KMS-11 (cell line): ENCODE results near the gene PRR14L.
A peak's percentile ranks its signal among the peaks of the same experiment; 100 is the strongest.
"Not testable (repeated sequence)": the region's sequence is repeated elsewhere in the genome, so short reads cannot be mapped to it uniquely, and the experiment has no call there.

Experiments
- H2AFZ ChIP-seq: fragments of 200-600 bp; sonication (generic); 2 replicates; pipeline ENCODE4 v1.6.1; 2016; ENCODE audit warnings: antibody characterized with exemption, mixed run types, low read depth
- H3K27ac ChIP-seq: fragments of 200-600 bp; sonication (generic); 2 replicates; pipeline ENCODE4 v1.6.1; 2016; ENCODE audit warnings: mild to moderate bottlenecking, mixed run types
- H3K27me3 ChIP-seq: fragments of 200-600 bp; sonication (generic); 2 replicates; pipeline ENCODE4 v1.6.1; 2017; ENCODE audit warnings: mild to moderate bottlenecking, low read depth, mixed run types, moderate library complexity; ENCODE audit not compliant: insufficient read depth
- H3K36me3 ChIP-seq: fragments of 200-600 bp; sonication (generic); 2 replicates; pipeline ENCODE4 v1.6.1; 2017; ENCODE audit warnings: mild to moderate bottlenecking, mixed run types; ENCODE audit not compliant: insufficient read depth
- H3K4me1 ChIP-seq: fragments of 200-600 bp; sonication (generic); 2 replicates; pipeline ENCODE4 v1.6.1; 2016; ENCODE audit warnings: mild to moderate bottlenecking, low read depth, mixed run types; ENCODE audit not compliant: poor library complexity, severe bottlenecking
- H3K4me2 ChIP-seq: fragments of 200-600 bp; sonication (generic); 2 replicates; pipeline ENCODE4 v1.7.0; 2016; ENCODE audit warnings: mild to moderate bottlenecking, mixed run types
- H3K4me3 ChIP-seq: fragments of 200-600 bp; sonication (generic); IDR thresholded peaks from 2 replicates; pipeline ENCODE4 v1.6.1; 2017; ENCODE audit warnings: low read depth, low read length, mixed read lengths; ENCODE audit not compliant: insufficient read depth
- H3K79me2 ChIP-seq: fragments of 200-600 bp; sonication (generic); 2 replicates; pipeline ENCODE4 v1.6.1; 2016; ENCODE audit warnings: low read depth, mixed run types; ENCODE audit not compliant: insufficient read depth
- H3K9ac ChIP-seq: fragments of 200-600 bp; sonication (generic); 2 replicates; pipeline ENCODE4 v1.6.1; 2016; ENCODE audit warnings: mild to moderate bottlenecking, mixed run types
- H4K20me1 ChIP-seq: fragments of 200-600 bp; sonication (generic); 2 replicates; pipeline ENCODE4 v1.6.1; 2016; ENCODE audit warnings: mild to moderate bottlenecking, mixed run types; ENCODE audit not compliant: insufficient read depth
- TF ChIP-seq, protein P1 (sequence below): fragments of 200-600 bp; sonication (generic); conservative IDR thresholded peaks from 2 replicates; pipeline ENCODE4 v1.6.1; 2017; ENCODE audit warnings: low read depth, mild to moderate bottlenecking, antibody characterized with exemption, low read length, moderate library complexity, mixed read lengths

PRR14L gene

GRCh38 chr22:31676700-31677099 is 73.2 kb downstream of the PRR14L start:
- H3K4me2 ChIP-seq = no peak overlapping the region
- no peaks in the 10 kb centered on the region for H3K36me3 ChIP-seq
- H3K4me3 ChIP-seq = no peak overlapping the region

DNA sequence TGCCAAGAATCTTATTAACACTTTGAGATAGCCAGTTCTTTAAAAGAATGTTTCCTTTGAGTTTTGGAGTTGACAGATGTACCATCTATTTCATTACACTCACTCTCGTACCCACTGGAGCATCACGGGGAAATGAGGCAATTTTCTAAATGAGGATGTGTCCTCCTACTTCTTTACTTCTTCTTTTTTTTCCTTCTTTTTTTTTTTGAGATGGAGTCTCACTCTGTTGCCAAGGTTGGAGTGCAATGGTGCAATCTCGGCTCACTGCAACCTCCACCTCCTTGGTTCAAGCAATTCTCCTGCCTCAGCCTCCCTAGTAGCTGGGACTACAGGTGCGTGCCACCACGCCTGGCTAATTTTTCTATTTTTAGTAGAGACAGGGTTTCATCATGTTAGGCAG is 75.7 kb downstream of the PRR14L start:
- H3K79me2 ChIP-seq, H3K36me3 ChIP-seq, H3K27me3 ChIP-seq, H4K20me1 ChIP-seq, H3K4me3 ChIP-seq, H3K4me1 ChIP-seq, H3K4me2 ChIP-seq, H3K27ac ChIP-seq, H3K9ac ChIP-seq, H2AFZ ChIP-seq: not testable (repeated sequence)

More at GRCh38 chr22:31676700-31677099, 73.2 kb downstream of the PRR14L start:
- Histone ChIP-seq H4K20me1 (no peaks in the 10 kb centered on the region), H3K4me1 (no peaks in the 10 kb centered on the region), H3K79me2 (no peaks in the 10 kb centered on the region), H2AFZ (no peak overlapping the region), H3K27ac (no peak overlapping the region), H3K9ac (no peak overlapping the region), H3K27me3 (no peaks in the 10 kb centered on the region)
- TF ChIP-seq, protein P1, sequence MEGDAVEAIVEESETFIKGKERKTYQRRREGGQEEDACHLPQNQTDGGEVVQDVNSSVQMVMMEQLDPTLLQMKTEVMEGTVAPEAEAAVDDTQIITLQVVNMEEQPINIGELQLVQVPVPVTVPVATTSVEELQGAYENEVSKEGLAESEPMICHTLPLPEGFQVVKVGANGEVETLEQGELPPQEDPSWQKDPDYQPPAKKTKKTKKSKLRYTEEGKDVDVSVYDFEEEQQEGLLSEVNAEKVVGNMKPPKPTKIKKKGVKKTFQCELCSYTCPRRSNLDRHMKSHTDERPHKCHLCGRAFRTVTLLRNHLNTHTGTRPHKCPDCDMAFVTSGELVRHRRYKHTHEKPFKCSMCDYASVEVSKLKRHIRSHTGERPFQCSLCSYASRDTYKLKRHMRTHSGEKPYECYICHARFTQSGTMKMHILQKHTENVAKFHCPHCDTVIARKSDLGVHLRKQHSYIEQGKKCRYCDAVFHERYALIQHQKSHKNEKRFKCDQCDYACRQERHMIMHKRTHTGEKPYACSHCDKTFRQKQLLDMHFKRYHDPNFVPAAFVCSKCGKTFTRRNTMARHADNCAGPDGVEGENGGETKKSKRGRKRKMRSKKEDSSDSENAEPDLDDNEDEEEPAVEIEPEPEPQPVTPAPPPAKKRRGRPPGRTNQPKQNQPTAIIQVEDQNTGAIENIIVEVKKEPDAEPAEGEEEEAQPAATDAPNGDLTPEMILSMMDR = no peak

DNA sequence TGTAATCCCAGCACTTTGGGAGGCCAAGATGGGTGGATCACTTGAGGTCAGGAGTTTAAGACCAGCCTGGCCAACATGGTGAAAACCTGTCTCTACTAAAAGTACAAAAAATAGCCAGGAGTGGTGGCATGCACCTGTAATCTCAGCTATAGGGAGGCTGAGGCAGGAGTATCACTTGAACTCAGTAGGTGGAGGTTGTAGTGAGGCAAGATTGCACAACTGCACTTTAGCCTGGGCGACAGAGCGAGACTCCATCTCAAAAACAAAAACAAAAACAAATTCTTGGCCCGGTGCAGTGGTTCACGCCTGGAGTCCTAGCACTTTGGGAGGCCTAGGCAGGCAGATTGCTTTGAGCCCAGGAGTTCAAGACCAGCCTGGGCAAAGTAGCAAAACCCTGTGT is 81.1 kb downstream of the PRR14L start:
- not testable (repeated sequence) for H3K4me2 ChIP-seq, H4K20me1 ChIP-seq, H3K79me2 ChIP-seq

DNA sequence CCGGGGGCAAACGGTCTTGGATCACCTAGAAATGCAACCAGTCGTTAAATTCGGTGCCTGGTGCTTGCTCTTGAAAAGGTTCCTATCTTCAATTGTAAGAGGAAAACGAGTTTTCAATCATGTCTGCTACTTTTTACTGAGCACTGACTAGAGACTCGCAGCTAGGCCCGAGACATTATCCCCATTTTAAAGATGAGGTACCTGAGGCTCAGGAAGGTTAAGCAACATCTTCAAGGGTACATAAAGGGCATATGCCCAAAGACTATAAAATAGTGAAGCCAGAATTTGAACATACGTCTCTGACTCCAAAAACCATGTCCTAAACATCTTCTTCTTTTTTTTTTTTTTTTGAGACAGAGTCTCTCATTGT is 87.3 kb downstream of the PRR14L start:
- Histone ChIP-seq H3K4me2 (peak overlapping the region; percentile 78), H3K9ac (peak overlapping the region; percentile 66; the same call in 1 of the 2 replicates), H3K79me2 (peaks cover 42% of the 10 kb centered on the region), H3K4me3 (peak overlapping the region; percentile 33), H3K27ac (peak overlapping the region; percentile 64), H4K20me1 (no peaks in the 10 kb centered on the region), H3K27me3 (no peaks in the 10 kb centered on the region), H3K4me1 (peaks cover 11% of the 10 kb centered on the region), H2AFZ (peak overlapping the region; percentile 91), H3K36me3 (no peaks in the 10 kb centered on the region)
- TF ChIP-seq, protein P1 = no peak

More for the DNA sequence above, 81.1 kb downstream of the PRR14L start:
- H2AFZ ChIP-seq, H3K36me3 ChIP-seq, H3K4me1 ChIP-seq, H3K4me3 ChIP-seq, H3K27ac ChIP-seq, H3K9ac ChIP-seq, H3K27me3 ChIP-seq: not testable (repeated sequence)

DNA sequence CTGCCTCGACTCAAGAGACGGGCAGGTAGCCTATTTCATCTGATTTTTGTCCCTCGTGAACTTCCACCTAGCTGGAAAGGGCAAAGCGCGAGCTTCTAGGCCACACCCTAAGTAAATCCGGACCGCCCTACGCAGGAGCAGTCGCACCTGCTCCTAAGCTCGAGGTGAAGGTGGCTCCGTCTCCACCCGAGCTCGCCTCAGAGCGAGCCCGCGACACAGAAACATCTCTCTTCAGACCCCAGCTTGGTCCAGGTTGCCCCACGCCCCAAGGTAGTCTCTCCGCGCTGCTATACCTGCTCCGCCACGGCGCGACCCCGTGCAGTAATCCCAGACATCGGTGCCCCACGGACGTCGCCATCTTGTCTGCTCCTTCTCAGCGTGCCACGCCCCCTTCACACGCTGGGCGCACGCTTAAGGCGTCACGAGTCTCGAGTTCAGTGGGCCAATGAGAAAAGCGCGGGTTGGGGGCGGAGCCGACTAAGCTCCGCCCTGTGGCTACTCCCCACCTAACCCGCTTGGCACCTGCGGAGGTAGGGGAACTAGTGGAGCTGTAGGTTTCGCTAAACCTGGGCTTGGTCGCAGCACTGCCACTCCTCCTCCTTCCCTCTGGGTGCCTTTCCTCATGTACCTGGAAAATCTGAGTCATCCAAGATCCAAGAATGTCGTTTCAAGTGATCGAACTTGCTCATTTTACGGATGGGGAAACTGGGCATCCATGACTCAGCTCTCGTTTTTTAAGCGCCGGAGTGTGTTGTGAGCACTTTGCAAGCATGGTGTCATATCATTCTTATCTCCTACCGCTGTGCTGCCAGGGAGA is 87.9 kb downstream of the PRR14L start, which contains the start of gene PISD:
Gene PISD, minus strand, starts transcription at position 365 of the 817 bp plus-strand sequence. Its CDS starts 7 bp downstream, at position 358.
- Histone ChIP-seq H3K4me2 (peak within 1 kb of the TSS; percentile 78), H3K4me3 (peak within 1 kb of the TSS; percentile 60), H3K36me3 (no peaks in the 10 kb centered on the region), H3K4me1 (peaks cover 11% of the 10 kb centered on the region), H3K27me3 (no peaks in the 10 kb centered on the region), H3K79me2 (peaks cover 47% of the 10 kb centered on the region), H2AFZ (peak within 1 kb of the TSS; percentile 91), H3K9ac (peak within 1 kb of the TSS; percentile 66), H4K20me1 (no peaks in the 10 kb centered on the region), H3K27ac (peak within 1 kb of the TSS; percentile 64)
- TF ChIP-seq, protein P1 = no peak

DNA sequence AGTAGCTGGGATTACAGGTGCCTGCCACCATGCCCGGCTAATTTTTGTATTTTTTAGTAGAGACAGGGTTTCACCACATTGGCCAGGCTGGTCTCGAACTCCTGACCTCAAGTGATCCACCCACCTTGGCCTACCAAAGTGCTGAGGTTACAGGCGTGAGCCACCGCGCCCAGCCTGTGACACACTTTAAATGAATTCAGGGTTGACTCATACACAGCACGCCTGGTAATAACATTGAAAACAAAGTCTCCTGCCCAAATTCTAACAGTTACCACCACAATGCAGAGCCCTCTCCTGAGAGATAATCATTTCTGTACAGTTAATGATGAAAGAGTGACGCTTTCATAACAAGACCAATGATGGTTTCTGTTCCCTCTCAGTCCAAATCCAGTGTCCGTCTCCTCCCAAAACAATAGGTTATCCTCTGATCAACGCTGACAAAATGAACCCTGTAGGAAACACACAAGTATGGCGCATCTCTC is 89.0 kb downstream of the PRR14L start:
- Histone ChIP-seq H3K79me2 (peaks cover 55% of the 10 kb centered on the region), H3K9ac (peak overlapping the region; percentile 66; the same call in 1 of the 2 replicates), H3K4me2 (peak overlapping the region; percentile 72), H3K4me1 (peaks cover 11% of the 10 kb centered on the region), H3K27ac (peak overlapping the region; percentile 64; the same call in 1 of the 2 replicates)
- not testable (repeated sequence) for H3K4me3 ChIP-seq, H3K36me3 ChIP-seq, H4K20me1 ChIP-seq, H2AFZ ChIP-seq, H3K27me3 ChIP-seq
